Activated CD4-positive, alpha-beta T cell treated with anti-CD3 and anti-CD28 coated beads, Interleukin-2, amount 50 U/mL, for 24 hours (primary cell): ENCODE data around the gene CHRNA1.
A peak's percentile ranks its signal among the peaks of the same experiment; 100 is the strongest.

Experiments
- DNase-seq, 2 donors: peaks; one replicate each; pipeline ENCODE4 v3.0.0-alpha.2; 2020; ENCODE audit warnings: low read depth in 1 of 2, low spot score in 1 of 2

Gene CHRNA1

GRCh38 chr2:174761837-174762236 lies 2.4 kb downstream of the CHRNA1 start:
- no peak for DNase-seq

DNA sequence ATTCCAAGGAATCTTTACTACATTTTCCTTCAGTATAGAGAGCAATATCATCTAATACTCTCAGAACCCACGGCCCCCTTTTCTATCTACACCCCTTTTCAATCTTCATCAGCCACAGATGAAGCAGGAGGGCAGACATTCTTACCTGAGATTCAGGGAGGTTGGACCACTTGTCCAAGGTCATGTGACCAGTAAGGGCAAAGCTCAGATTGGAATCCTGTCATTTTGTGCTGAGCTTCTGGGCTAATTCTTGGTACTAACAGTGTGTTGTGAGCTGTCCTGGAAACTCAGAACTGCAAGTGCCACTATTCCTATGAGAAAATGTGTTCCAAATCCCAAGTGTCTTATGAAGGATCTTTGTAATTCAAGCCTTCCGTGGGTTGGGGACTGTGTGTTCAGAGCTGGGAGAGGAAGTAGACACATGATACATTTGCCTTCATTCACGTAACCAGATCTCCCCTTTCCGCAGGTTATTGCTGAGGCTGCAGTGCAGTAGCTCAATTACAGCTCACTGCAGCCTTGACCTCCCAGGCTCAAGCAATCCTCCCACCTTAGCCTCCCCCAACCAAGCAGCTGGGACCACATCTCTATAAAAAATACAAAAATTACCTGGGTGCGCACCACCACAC lies 3.3 kb downstream of the CHRNA1 start:
- no peak for DNase-seq

DNA sequence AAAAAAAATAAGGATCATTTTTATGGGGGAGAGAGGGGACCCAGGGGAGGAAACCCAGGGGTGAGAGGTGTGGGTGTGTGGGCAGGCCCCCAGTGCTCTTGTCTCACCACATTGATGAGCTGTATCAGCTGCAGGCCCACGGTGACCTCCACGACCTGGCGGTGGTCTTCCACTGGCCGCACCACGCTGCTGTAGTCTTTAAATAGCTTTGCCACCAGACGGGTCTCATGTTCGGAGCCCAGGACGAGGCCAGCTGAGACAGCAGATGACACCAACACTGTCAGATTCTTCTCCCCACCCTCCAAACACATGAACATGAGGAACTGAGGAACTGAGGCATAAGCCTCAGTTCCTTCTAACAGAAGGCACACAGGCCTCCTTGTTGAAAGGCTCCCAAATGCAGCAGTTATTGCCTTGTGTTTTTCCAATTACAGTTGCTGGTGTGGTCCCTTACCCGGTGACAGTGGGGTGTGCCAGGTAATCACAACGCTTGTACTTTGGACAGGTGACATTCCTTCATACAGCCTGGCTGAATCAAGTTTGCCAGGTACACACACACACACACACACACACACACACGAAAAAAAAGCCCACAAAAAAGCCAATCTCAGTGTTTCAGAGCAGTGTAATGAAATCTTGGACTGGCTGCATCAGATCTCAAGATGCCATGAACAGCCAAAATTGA lies 4.7 kb downstream of the CHRNA1 start:
- DNase-seq, result no peak

GRCh38 chr2:174756743-174757142 lies 7.5 kb downstream of the CHRNA1 start:
- no peak for DNase-seq

DNA sequence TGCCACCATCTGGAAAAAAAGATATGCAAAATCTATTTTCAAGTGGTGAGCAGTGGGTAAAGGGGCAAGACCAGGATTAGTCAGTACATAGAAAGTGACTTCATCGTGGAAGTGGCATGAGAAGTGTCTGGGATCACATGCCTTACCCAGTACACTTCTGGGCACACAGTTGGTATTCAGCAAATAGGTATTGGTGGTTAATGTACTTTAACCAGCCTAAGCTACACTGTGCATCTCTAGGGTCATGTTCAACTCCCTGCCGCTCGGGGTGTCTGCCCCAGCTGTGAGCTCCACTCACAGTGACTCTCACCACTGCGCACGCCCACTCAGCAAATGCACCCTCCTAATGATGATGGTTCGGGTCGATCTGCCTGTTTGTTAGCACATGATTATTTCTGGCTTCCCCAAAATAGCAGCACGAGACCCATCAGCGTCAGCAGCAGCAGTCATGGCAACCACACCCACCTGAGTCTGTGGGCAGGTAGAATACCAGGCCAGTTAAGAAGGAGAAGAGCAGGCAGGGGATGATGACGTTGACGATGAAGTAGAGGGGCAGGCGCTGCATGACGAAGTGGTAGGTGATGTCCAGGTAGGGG lies 11.1 kb downstream of the CHRNA1 start:
- DNase-seq, result no peak

DNA sequence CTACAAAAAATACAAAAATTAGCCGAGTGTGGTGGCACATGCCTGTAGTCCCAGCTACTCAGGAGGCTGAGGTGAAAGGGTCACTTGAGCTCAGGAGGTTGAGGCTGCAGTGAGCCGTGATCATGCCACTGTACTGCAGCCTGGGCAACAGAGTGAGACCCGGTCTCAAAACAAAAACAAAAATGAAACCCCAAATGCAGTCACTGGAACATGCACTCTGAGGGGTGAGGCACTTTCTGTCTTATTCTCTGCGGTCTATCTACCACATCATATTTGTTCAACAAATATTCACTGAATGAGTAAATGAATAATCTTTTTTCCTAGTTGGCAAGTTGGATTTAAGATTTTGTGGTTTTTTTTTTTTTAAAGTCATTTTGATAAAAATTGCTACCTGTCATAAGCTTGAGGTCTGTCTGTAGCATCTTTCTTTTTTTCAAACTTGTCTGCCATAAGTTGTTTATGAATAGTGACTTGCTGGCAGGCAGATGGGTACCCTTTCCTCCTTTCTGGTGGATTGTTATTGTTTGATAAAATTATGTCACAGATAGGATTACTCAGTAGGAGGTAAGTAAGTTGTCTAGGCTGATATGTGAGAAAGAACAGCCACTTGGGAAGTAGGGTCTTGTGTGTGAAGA lies 11.8 kb downstream of the CHRNA1 start:
- no peak for DNase-seq

GRCh38 chr2:174750923-174751441 lies 13.3 kb downstream of the CHRNA1 start:
- no peak for DNase-seq

GRCh38 chr2:174749793-174750192 lies 14.5 kb downstream of the CHRNA1 start:
- DNase-seq, result no peak

DNA sequence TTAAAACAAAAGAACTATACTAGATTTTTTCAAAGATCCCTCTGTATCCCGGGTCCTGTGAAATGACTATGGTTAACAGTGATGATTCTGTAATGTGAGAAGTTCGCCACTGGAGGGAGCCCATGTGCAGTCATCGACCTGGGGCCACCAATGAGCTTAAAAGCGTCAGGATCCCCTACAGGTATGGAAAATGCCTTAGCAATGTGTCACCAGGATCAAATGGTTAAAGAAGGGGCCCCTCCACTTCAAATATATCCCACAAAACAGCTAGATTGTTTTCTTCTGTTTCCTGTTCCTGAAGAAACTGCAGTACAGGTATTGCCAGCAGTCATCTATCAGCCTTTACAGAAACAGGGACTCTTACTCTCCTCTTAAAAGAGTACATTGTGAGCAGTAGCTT lies 15.3 kb downstream of the CHRNA1 start:
- DNase-seq, result peak; percentile 41 to 70

DNA sequence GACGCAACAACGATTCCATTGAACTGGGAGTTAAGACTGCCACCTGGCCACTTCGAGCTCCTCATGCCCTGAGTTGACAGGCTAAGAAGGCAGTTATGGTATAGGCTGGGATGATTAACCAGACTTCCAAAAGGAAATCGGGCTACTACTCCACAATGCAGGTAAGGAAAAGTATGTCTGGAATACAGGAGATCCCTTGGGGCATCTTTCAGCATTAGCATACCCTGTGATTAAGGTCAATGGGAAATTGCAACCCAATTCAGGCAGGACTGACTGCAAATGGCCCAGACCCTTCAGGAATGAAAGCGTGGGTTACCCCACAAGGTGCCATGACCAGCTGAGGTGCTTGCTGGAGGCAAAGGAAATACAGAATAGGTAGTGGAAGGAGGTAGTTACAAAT lies 19.1 kb downstream of the CHRNA1 start:
- DNase-seq, result no peak

GRCh38 chr2:174744111-174744510 lies 20.2 kb downstream of the CHRNA1 start:
- no peak for DNase-seq

- DNase-seq, result no peak
Measured at GRCh38 chr2:174740721-174741120, 23.6 kb downstream of the CHRNA1 start.

DNA sequence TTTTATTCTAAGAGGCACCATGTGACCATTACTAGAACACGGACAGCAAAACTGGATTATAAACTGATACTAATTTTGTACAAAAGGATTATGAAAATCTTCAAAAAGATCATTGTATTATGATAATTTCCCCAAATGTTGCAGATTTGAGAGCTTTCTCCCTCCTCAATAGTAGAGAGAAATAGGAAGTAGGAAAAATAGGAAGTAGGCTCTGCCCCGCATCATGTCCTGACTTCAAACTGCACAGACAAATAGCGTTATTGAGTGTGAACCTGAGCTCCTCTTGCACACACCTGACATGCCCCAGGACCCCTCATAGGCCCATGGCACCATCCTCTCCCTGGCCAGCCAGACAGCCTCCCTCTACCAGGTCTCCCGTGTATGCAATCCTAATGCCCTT lies 25.4 kb downstream of the CHRNA1 start:
- no peak for DNase-seq

DNA sequence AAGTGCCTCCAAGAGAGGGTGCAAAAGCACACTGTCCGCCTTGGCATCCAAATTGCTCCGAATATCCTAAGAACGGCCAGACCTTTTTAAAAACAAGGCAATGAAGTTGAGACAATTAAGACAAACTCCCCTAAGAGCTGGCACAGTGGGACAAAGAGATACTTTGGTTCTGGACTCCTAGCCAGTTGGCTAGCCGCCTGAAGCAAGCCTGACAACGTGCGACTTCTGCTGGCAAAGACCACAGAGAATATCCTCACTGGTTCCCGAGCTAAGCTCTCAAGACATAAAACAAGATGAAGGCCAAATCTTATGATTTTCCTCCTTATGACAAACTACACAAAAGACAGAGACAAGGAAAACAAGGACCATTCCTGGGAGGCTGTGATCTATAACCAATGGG lies 32.7 kb downstream of the CHRNA1 start:
- no peak for DNase-seq

DNA sequence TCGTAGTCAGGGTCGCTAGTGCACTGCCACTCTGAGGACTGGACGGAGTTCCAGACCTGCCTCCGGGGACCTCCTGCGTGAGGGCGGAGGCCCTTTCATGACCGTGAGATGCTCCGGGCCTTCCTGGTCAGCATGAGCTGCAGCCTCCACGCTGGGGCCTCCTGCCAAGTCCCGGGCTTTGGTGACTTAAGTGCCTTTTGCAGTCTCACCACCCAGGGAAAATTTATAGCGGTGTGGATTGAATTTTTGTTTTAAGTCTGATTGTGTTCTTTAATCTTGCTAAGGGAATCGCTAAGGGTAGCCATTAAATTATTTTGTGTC lies 33.6 kb downstream of the CHRNA1 start:
- no peak for DNase-seq

DNA sequence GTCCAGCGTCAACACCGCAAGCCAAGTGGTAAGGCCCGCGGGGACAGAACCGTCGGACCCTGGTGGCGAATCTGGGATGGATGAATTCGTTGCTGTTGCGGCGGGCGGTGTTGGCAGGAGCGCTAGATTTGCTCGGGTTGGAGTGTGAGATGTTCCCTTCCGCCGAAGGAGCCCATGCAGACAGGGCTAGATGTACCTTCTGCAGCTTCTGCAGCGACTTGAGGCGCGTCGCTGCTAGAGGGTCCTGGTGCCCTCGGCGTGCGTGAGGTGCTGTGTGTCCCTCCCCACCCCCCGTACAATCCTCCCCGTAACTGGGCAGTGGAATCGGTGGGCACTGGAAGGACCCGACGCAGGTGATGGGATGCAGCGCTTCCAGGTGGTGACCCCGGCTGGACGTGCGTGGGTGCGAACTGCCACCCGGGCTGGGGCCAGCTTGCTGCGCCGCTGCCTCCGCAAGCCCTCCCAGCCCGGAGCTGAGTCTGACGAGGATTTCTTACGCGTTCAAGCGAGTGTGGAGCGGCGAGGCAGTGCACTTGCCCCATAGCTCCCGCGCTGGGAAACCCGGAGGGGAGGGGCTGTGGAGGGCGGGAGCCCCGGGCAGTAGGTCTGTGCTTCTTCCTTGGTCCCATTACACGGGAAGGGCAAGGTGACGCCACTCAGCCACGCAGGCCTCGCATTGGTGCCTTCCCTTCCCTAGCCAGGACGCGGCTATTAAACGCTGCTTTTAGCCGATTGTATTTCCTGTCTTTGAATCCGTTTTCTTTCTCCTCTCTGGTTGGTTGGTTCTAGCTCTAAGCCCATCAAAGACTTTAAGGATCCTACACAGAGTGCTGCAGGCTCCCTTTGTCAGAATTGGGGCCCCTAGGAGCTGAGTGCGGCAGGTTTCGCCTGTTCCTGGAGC lies 34.2 kb downstream of the CHRNA1 start:
- DNase-seq, result peak; percentile 32 to 42

DNA sequence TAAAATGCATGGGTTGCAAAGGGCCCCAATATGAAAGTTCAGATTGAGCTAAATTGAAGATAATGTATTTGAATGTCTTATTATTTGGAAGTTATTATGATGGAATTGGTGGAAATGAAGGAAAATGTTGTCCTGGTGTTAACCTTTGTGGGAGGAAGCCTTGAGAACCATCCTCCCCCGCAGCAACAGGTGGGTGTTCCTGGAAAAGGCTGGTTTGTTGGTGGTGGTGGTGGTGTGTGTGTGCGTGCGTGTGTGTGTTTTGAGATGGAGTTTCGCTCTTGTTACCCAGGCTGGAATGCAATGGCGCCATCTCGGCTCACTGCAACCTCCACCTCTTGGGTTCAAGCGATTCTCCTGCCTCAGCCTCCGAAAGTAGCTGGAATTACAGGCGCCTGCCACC lies 36.2 kb downstream of the CHRNA1 start:
- no peak for DNase-seq

- DNase-seq, result no peak
Measured at GRCh38 chr2:174726212-174726611, 38.1 kb downstream of the CHRNA1 start.

GRCh38 chr2:174722942-174723592 lies 41.2 kb downstream of the CHRNA1 start:
- no peak for DNase-seq

DNA sequence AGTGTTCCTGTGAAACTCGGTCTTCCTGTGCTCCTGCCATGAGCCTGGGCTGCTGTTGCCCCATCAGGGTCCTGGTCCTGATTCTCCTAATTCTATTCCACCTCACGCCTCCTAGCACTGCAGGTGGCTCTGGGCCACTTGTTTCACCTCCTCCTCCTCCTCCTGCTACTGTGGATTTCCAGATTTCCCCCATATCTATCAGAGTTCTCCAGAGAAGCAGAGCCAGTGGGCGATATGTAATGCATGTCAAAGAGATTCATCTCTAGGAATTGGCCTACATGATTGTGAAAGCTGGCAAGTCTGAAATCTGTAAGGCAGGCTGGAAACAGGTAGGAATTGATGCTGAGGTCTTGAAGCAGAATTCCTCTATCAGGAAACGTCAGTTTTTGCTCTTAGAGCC lies 45.3 kb downstream of the CHRNA1 start:
- no peak for DNase-seq

DNA sequence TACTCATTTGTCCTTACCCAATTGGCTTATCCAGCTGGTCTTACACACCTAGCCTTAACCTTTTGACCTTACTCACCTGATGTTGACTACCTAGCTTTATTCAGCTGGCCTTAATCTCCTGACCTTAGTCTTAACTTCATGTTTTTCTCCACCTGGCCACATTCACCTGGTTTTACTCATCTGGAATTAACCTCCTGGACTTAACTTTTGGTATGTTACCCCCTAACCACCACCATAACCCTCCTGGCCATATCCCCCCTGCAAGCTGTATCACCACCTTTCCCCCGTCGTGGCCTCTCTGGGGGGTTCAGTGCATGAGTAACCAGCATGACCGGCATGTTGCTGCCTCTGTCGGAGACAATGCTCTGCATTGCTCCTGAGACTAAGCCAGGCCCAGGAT lies 45.7 kb downstream of the CHRNA1 start:
- no peak for DNase-seq
